Measurements from ENCODE around the gene AWAT1.
"Not testable (repeated sequence)": the region's sequence is repeated elsewhere in the genome, so short reads cannot be mapped to it uniquely, and the experiment has no call there.

Gene AWAT1

GRCh38 chrX:70262952-70263567 lies 28.6 kb downstream of the AWAT1 start:
- H3K9me3 ChIP-seq (ENCODE audit: insufficient read depth, low read depth, low read length) = no peaks in the 10 kb centered on the region
- H3K27me3 ChIP-seq (ENCODE audit: insufficient read depth, low read length) = no peaks in the 10 kb centered on the region
- 12% methylated on average over 7 of the region's 7 CpGs for WGBS

GRCh38 chrX:70264784-70265183 lies 30.3 kb downstream of the AWAT1 start:
- H3K9ac ChIP-seq (ENCODE audit: low read depth, low read length) = no peak overlapping the region
- H3K36me3 ChIP-seq (ENCODE audit: insufficient read depth, low read length) = no peaks in the 10 kb centered on the region
- no peaks in the 10 kb centered on the region for H3K9me3 ChIP-seq (ENCODE audit: insufficient read depth, low read depth, low read length)
- WGBS = 49% methylated on average over 3 of the region's 3 CpGs
- H3K27ac ChIP-seq (ENCODE audit: low read depth, low read length) = no peak overlapping the region
- H3K4me3 ChIP-seq (ENCODE audit: low read length) = no peak overlapping the region
- no peaks in the 10 kb centered on the region for H3K27me3 ChIP-seq (ENCODE audit: insufficient read depth, low read length)
- no peaks in the 10 kb centered on the region for H3K4me1 ChIP-seq (ENCODE audit: insufficient read depth, low read length)

More at GRCh38 chrX:70262952-70263567, 28.6 kb downstream of the AWAT1 start:
- H3K4me1 ChIP-seq (ENCODE audit: insufficient read depth, low read length) = no peaks in the 10 kb centered on the region
- H3K9ac ChIP-seq (ENCODE audit: low read depth, low read length) = 0 out of 2 replicates have a peak overlapping the region, but pooled peaks have one; percentile 21
- no peaks in the 10 kb centered on the region for H3K36me3 ChIP-seq (ENCODE audit: insufficient read depth, low read length)
- H3K27ac ChIP-seq (ENCODE audit: low read depth, low read length) = no peak overlapping the region
- H3K4me3 ChIP-seq (ENCODE audit: low read length) = no peak overlapping the region

GRCh38 chrX:70268034-70268433 lies 33.6 kb downstream of the AWAT1 start, which contains the start of gene ARR3:
Gene ARR3, plus strand, starts transcription at chrX:70268334. Its CDS starts 1,052 bp downstream, at chrX:70269386.
- H3K4me1 ChIP-seq (ENCODE audit: insufficient read depth, low read length) = no peaks in the 10 kb centered on the region
- H3K27me3 ChIP-seq (ENCODE audit: insufficient read depth, low read length) = no peaks in the 10 kb centered on the region
- H3K4me3 ChIP-seq (ENCODE audit: low read length) = no peak within 1 kb of the TSS
- no peak within 1 kb of the TSS for H3K27ac ChIP-seq (ENCODE audit: low read depth, low read length)
- H3K36me3 ChIP-seq (ENCODE audit: insufficient read depth, low read length) = no peaks in the 10 kb centered on the region
- no peaks in the 10 kb centered on the region for H3K9me3 ChIP-seq (ENCODE audit: insufficient read depth, low read depth, low read length)
- no peak within 1 kb of the TSS for H3K9ac ChIP-seq (ENCODE audit: low read depth, low read length)

- H3K9me3 ChIP-seq (ENCODE audit: insufficient read depth, low read depth, low read length); H3K27ac ChIP-seq (ENCODE audit: low read depth, low read length); H3K4me3 ChIP-seq (ENCODE audit: low read length); H3K9ac ChIP-seq (ENCODE audit: low read depth, low read length); H3K4me1 ChIP-seq (ENCODE audit: insufficient read depth, low read length); H3K36me3 ChIP-seq (ENCODE audit: insufficient read depth, low read length); H3K27me3 ChIP-seq (ENCODE audit: insufficient read depth, low read length): not testable (repeated sequence)
- 92% methylated on average over 5 of the region's 7 CpGs for WGBS
Measured at GRCh38 chrX:70274029-70274428, 39.6 kb downstream of the AWAT1 start.

- H3K4me1 ChIP-seq (ENCODE audit: insufficient read depth, low read length) = no peaks in the 10 kb centered on the region
- 83% methylated on average over 2 of the region's 3 CpGs for WGBS
- H3K4me3 ChIP-seq (ENCODE audit: low read length) = no peak overlapping the region
- H3K27me3 ChIP-seq (ENCODE audit: insufficient read depth, low read length) = no peaks in the 10 kb centered on the region
- no peak overlapping the region for H3K9ac ChIP-seq (ENCODE audit: low read depth, low read length)
- H3K27ac ChIP-seq (ENCODE audit: low read depth, low read length) = no peak overlapping the region
- no peaks in the 10 kb centered on the region for H3K36me3 ChIP-seq (ENCODE audit: insufficient read depth, low read length)
- no peaks in the 10 kb centered on the region for H3K9me3 ChIP-seq (ENCODE audit: insufficient read depth, low read depth, low read length)
Measured at GRCh38 chrX:70279081-70279480, 44.6 kb downstream of the AWAT1 start.

- no peak overlapping the region for H3K4me3 ChIP-seq (ENCODE audit: low read length)
- H3K9me3 ChIP-seq (ENCODE audit: insufficient read depth, low read depth, low read length) = no peaks in the 10 kb centered on the region
- no peaks in the 10 kb centered on the region for H3K27me3 ChIP-seq (ENCODE audit: insufficient read depth, low read length)
- H3K27ac ChIP-seq (ENCODE audit: low read depth, low read length) = no peak overlapping the region
- no peaks in the 10 kb centered on the region for H3K4me1 ChIP-seq (ENCODE audit: insufficient read depth, low read length)
- no peak overlapping the region for H3K9ac ChIP-seq (ENCODE audit: low read depth, low read length)
- no peaks in the 10 kb centered on the region for H3K36me3 ChIP-seq (ENCODE audit: insufficient read depth, low read length)
- WGBS = 82% methylated on average over 3 of the region's 3 CpGs
Measured at GRCh38 chrX:70280573-70280972, 46.1 kb downstream of the AWAT1 start.

- H3K4me1 ChIP-seq (ENCODE audit: insufficient read depth, low read length) = no peaks in the 10 kb centered on the region
- H3K27ac ChIP-seq (ENCODE audit: low read depth, low read length) = no peak within 1 kb of the TSS
Measured at GRCh38 chrX:70281951-70282350, 47.5 kb downstream of the AWAT1 start, which contains the start of gene RAB41. Gene RAB41, plus strand, starts transcription at chrX:70282172. Its CDS starts 46 bp downstream, at chrX:70282218.

GRCh38 chrX:70289168-70289792 lies 54.8 kb downstream of the AWAT1 start:
- peak overlapping the region; percentile 98 for H3K4me3 ChIP-seq (ENCODE audit: low read length)
- no peak overlapping the region for H3K27ac ChIP-seq (ENCODE audit: low read depth, low read length)
- H3K4me1 ChIP-seq (ENCODE audit: insufficient read depth, low read length) = peaks cover 7% of the 10 kb centered on the region; the same call in 1 of the 2 replicates
- WGBS = 33% methylated on average over 9 of the region's 11 CpGs
- H3K36me3 ChIP-seq (ENCODE audit: insufficient read depth, low read length) = peaks cover 49% of the 10 kb centered on the region
- H3K9ac ChIP-seq (ENCODE audit: low read depth, low read length) = peak overlapping the region; percentile 53
- no peaks in the 10 kb centered on the region for H3K9me3 ChIP-seq (ENCODE audit: insufficient read depth, low read depth, low read length)
- no peaks in the 10 kb centered on the region for H3K27me3 ChIP-seq (ENCODE audit: insufficient read depth, low read length)

More at GRCh38 chrX:70281951-70282350, 47.5 kb downstream of the AWAT1 start, which contains the start of gene RAB41:
- Histone ChIP-seq H3K4me3 (ENCODE audit: low read length) (no peak within 1 kb of the TSS), H3K9ac (ENCODE audit: low read depth, low read length) (no peak within 1 kb of the TSS), H3K27me3 (ENCODE audit: insufficient read depth, low read length) (no peaks in the 10 kb centered on the region), H3K9me3 (ENCODE audit: insufficient read depth, low read depth, low read length) (no peaks in the 10 kb centered on the region), H3K36me3 (ENCODE audit: insufficient read depth, low read length) (peaks cover 10% of the 10 kb centered on the region)
- WGBS = 93% methylated on average over 21 of the region's 21 CpGs
